Spleen (tissue), 7 donors: ENCODE data around the gene TRA2A.

Experiments used
- POLR2A ChIP-seq, 3 donors: fragments of 450-650 bp; IDR thresholded peaks; one replicate each; pipeline ENCODE4 v1.5.1; 2017; ENCODE audit warnings: antibody characterized with exemption in 3 of 3, mild to moderate bottlenecking in 1 of 3
- TF ChIP-seq, protein P1 (sequence below), 11 experiments: fragments of 200-600 bp in 7 of 11; fragments of 450-650 bp in 4 of 11; sonication (generic) in 4 of 11; IDR thresholded peaks in 8 of 11; conservative IDR thresholded peaks in 3 of 11; 1 replicate in 7 of 11; 2 replicates in 4 of 11; pipeline versions ENCODE4 v1.4.0 to v1.8.0; 2016 to 2021; ENCODE audit warnings: antibody characterized with exemption in 11 of 11, inconsistent platforms in 4 of 11, mild to moderate bottlenecking in 1 of 11
- donor health status: DM: no; HTN: no; CAD: no; lungs with moderate emphysema.
- donor health status: DM: no; HTN: no; CAD: no.
- donor health status: DM: no; HTN: no; CAD: no.

DNA sequence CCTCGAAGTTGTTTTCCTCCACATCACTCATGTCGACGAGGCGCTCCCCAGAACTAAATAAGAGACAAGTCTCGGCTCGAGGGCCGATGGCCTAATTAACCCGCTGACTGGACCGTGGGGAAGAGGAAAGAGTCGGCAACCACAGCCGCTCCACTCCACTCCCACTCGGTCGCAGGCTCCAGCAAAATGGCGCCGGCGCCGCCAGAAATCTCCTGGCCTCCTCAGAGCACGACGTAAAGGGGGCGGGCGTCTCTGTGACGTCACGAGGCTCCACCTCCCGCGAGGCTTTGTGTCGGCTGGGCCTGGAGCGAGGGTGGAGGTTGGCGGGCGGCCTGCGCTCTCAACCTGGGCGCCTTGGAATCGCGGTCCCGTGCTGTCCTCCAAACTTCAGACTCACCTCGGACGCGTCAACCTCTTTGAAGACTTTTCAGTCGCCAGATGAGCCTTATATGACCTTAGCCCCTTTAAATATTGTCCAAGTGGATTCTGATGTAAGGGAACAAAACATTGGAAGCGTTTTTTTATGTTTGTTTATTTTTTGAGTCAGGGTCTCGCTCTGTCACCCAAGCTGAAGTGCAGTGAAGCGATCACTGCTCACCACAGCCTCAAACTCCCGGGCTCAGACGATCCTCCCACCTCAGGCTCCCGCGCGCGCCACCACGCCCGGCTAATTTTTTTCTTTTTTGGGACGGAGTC is at the start of gene TRA2A:
- TF ChIP-seq, protein P1, sequence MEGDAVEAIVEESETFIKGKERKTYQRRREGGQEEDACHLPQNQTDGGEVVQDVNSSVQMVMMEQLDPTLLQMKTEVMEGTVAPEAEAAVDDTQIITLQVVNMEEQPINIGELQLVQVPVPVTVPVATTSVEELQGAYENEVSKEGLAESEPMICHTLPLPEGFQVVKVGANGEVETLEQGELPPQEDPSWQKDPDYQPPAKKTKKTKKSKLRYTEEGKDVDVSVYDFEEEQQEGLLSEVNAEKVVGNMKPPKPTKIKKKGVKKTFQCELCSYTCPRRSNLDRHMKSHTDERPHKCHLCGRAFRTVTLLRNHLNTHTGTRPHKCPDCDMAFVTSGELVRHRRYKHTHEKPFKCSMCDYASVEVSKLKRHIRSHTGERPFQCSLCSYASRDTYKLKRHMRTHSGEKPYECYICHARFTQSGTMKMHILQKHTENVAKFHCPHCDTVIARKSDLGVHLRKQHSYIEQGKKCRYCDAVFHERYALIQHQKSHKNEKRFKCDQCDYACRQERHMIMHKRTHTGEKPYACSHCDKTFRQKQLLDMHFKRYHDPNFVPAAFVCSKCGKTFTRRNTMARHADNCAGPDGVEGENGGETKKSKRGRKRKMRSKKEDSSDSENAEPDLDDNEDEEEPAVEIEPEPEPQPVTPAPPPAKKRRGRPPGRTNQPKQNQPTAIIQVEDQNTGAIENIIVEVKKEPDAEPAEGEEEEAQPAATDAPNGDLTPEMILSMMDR (IDR thresholded peaks at IDR 0.05 in 8 of 11, conservative IDR thresholded peaks at IDR 0.05 in 3 of 11) = peak in 2 of 11 experiments; percentile 10 to 11
- TF ChIP-seq POLR2A (IDR thresholded peaks at IDR 0.05) = peak in 2 of 3 donors; percentile 24 to 71
